ENCODE data around the gene P2RX3.

GRCh38 chr11:57305523-57305922 lies 32.6 kb upstream of the P2RX3 start:
- TF ChIP-seq CTCF (conservative IDR thresholded peaks at IDR 0.05) (no peak), ZFX (IDR thresholded peaks at IDR 0.05) (no peak)

Data from C4-2B (cell line).